Vagina (tissue), 2 donors: Measurements from ENCODE around the gene ARMH1. TPM values are rescaled to one million over a fixed set of nuclear protein-coding genes. Genes with fewer than 3 reads are reported as not detected.
"Not testable (repeated sequence)": the region's sequence is repeated elsewhere in the genome, so short reads cannot be mapped to it uniquely, and the experiment has no call there.

ENCODE experiments used
- DNase-seq, 2 donors: peaks; one replicate each; pipeline ENCODE4 v3.0.0-alpha.2; 2017; ENCODE audit errors: extremely low spot score in 2 of 2
- H3K27ac ChIP-seq: fragments of 200-600 bp; sonication (generic); one replicate; pipeline ENCODE4 v1.5.1; 2019
- H3K27me3 ChIP-seq: fragments of 200-600 bp; sonication (generic); one replicate; pipeline ENCODE4 v1.5.1; 2019
- H3K36me3 ChIP-seq, 2 donors: fragments of 200-600 bp; sonication (generic); one replicate each; pipeline ENCODE4 v1.5.1; 2017 to 2019
- H3K4me1 ChIP-seq: fragments of 200-600 bp; sonication (generic); one replicate; pipeline ENCODE4 v1.5.1; 2019
- H3K4me3 ChIP-seq, 2 donors: fragments of 200-600 bp; sonication (generic); 1 replicate in 1 of 2; 2 replicates in 1 of 2; pipeline ENCODE4 v1.5.1; 2016 to 2019
- H3K9me3 ChIP-seq: fragments of 200-600 bp; sonication (generic); one replicate; pipeline ENCODE4 v1.5.1; 2019
- CTCF ChIP-seq, 3 experiments: fragments of 450-650 bp in 2 of 3; fragments of 200-600 bp in 1 of 3; sonication (generic) in 1 of 3; IDR thresholded peaks; one replicate each; pipeline ENCODE4 v1.5.1; 2017 to 2019; ENCODE audit warnings: antibody characterized with exemption in 3 of 3, mild to moderate bottlenecking in 2 of 3, moderate library complexity in 2 of 3
- POLR2A ChIP-seq, 2 donors: fragments of 450-650 bp; IDR thresholded peaks; one replicate each; pipeline ENCODE4 v1.6.1; 2017; ENCODE audit warnings: antibody characterized with exemption in 2 of 2, mild to moderate bottlenecking in 2 of 2, moderate library complexity in 2 of 2
- POLR2AphosphoS5 ChIP-seq, 2 donors: sonication (generic); formaldehyde crosslinking; IDR thresholded peaks; one replicate each; pipeline ENCODE4 v1.9.0; 2017; ENCODE audit warnings: antibody characterized with exemption in 2 of 2, mild to moderate bottlenecking in 2 of 2, low read depth in 1 of 2; ENCODE audit not compliant: insufficient read depth in 1 of 2
- intact Hi-C: fragments of 100-400 bp; cut with DNase I; formaldehyde crosslinking; loops from one replicate; pipeline ENCODE4 v1.15.1; 2023
- total RNA-seq: library from RNA; depleted of rRNA; stranded (reverse); fragments of >200 nt; gene quantifications from one replicate; pipeline ENCODE4 v1.2.3, GENCODE V29; 2016

The ARMH1 gene
- total RNA-seq, 1 donor from 2014 or later = not detected

- no peak for TF ChIP-seq CTCF (IDR thresholded peaks at IDR 0.05)
- no peak for TF ChIP-seq POLR2A (IDR thresholded peaks at IDR 0.05)
- no peak for TF ChIP-seq POLR2AphosphoS5 (IDR thresholded peaks at IDR 0.05; ENCODE audit: insufficient read depth in 1 of 2, low read depth in 1 of 2)
- no peaks in the 10 kb centered on the region for H3K36me3 ChIP-seq
- DNase-seq = no peak
Measured at GRCh38 chr1:44661781-44662682, 12.5 kb upstream of the ARMH1 start.

DNA sequence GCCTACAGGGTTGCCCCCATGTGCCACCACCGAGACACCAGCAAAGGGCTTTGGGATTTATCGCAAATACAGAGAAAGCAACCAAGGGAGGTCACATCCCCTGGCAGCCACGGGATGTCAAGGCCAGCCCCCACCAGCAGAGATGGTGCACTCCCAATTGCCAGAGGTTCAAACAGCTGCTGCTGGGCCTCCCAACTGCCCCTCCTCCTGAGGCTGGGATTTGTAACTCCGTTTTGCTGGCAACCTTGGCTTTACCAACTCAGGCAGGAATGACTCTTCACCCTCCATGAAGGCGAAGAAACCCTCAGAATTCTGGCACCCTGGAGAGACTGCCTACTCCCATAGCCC is 11.9 kb upstream of the ARMH1 start:
- no peak overlapping the region for H3K4me3 ChIP-seq
- H3K9me3 ChIP-seq = no peaks in the 10 kb centered on the region
- DNase-seq = no peak
- intact Hi-C loops = no loop called here
- TF ChIP-seq POLR2AphosphoS5 (IDR thresholded peaks at IDR 0.05; ENCODE audit: insufficient read depth in 1 of 2, low read depth in 1 of 2) (no peak), POLR2A (IDR thresholded peaks at IDR 0.05) (no peak), CTCF (IDR thresholded peaks at IDR 0.05) (no peak)
- H3K27ac ChIP-seq = no peak overlapping the region
- H3K4me1 ChIP-seq = no peaks in the 10 kb centered on the region
- H3K27me3 ChIP-seq = no peaks in the 10 kb centered on the region
- no peaks in the 10 kb centered on the region for H3K36me3 ChIP-seq

More at GRCh38 chr1:44661781-44662682, 12.5 kb upstream of the ARMH1 start:
- Histone ChIP-seq H3K27me3 (no peaks in the 10 kb centered on the region), H3K27ac (no peak overlapping the region), H3K9me3 (no peaks in the 10 kb centered on the region), H3K4me1 (no peaks in the 10 kb centered on the region), H3K4me3 (no peak overlapping the region)
- intact Hi-C loops = no loop called here

DNA sequence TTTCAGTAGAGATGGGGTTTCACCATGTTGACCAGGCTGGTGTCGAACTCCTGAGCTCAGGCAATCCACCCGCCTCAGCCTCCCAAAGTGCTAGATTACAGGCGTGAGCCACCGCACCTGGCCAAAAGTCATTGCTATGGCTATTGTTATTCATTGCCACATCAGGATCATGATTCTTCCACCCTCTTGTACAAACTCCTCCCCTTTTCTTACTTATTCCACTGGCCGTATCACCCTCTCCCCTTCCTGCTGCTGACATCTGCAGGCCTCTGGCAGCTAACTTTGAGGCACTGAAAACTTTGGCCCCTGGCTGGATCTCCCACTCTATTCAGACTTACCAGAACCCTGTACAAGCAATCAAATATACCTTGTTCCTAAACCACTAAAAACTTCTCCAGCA is 11.1 kb upstream of the ARMH1 start:
- no peaks in the 10 kb centered on the region for H3K27me3 ChIP-seq
- TF ChIP-seq POLR2A (IDR thresholded peaks at IDR 0.05) (no peak), POLR2AphosphoS5 (IDR thresholded peaks at IDR 0.05; ENCODE audit: insufficient read depth in 1 of 2, low read depth in 1 of 2) (no peak), CTCF (IDR thresholded peaks at IDR 0.05) (no peak)
- no peak overlapping the region for H3K27ac ChIP-seq
- intact Hi-C loops = no loop called here
- no peak for DNase-seq
- no peaks in the 10 kb centered on the region for H3K4me1 ChIP-seq
- H3K36me3 ChIP-seq = no peaks in the 10 kb centered on the region
- no peak overlapping the region for H3K4me3 ChIP-seq
- H3K9me3 ChIP-seq = no peaks in the 10 kb centered on the region

GRCh38 chr1:44664730-44665370 is 9.7 kb upstream of the ARMH1 start:
- no peak for TF ChIP-seq POLR2A (IDR thresholded peaks at IDR 0.05)
- TF ChIP-seq POLR2AphosphoS5 (IDR thresholded peaks at IDR 0.05; ENCODE audit: insufficient read depth in 1 of 2, low read depth in 1 of 2) = no peak
- no peak for TF ChIP-seq CTCF (IDR thresholded peaks at IDR 0.05)
- Histone ChIP-seq H3K27me3 (no peaks in the 10 kb centered on the region), H3K4me1 (no peaks in the 10 kb centered on the region), H3K4me3 (no peak overlapping the region), H3K27ac (no peak overlapping the region), H3K36me3 (no peaks in the 10 kb centered on the region), H3K9me3 (no peaks in the 10 kb centered on the region)
- intact Hi-C loops = no loop called here
- DNase-seq = no peak

GRCh38 chr1:44666719-44667118 is 7.8 kb upstream of the ARMH1 start:
- intact Hi-C loops, DNase-seq, H3K36me3 ChIP-seq, H3K27ac ChIP-seq, H3K4me3 ChIP-seq, H3K27me3 ChIP-seq, H3K9me3 ChIP-seq, H3K4me1 ChIP-seq: not testable (repeated sequence)
